HEK293 (cell line): ENCODE results near the gene ISG15.

Experiments used
- BCL11A ChIP-seq: fragments of 450-650 bp; formaldehyde crosslinking; IDR thresholded peaks from 2 replicates; pipeline ENCODE4 v1.5.1; 2016; ENCODE audit warnings: low read depth, missing biosample characterization, missing genetic modification characterization
- BCL6B ChIP-seq: fragments of 450-650 bp; formaldehyde crosslinking; IDR thresholded peaks from 2 replicates; pipeline ENCODE4 v1.5.1; 2017; ENCODE audit warnings: missing biosample characterization, missing genetic modification characterization
- CTCF ChIP-seq: fragments of 450-650 bp; formaldehyde crosslinking; IDR thresholded peaks from 2 replicates; pipeline ENCODE4 v1.5.1; 2016; ENCODE audit warnings: missing biosample characterization, missing genetic modification characterization
- GLI2 ChIP-seq: fragments of 450-650 bp; formaldehyde crosslinking; IDR thresholded peaks from 2 replicates; pipeline ENCODE4; 2017; ENCODE audit warnings: missing biosample characterization, missing genetic modification characterization, low read depth, borderline replicate concordance
- GLI4 ChIP-seq: fragments of 450-650 bp; formaldehyde crosslinking; IDR thresholded peaks from 2 replicates; pipeline ENCODE4 v1.5.1; 2016; ENCODE audit warnings: missing biosample characterization, missing genetic modification characterization
- KLF7 ChIP-seq: fragments of 450-650 bp; formaldehyde crosslinking; IDR thresholded peaks from 2 replicates; pipeline ENCODE4 v1.5.1; 2016; ENCODE audit warnings: missing biosample characterization, missing genetic modification characterization, borderline replicate concordance
- MYNN ChIP-seq: fragments of 450-650 bp; formaldehyde crosslinking; IDR thresholded peaks from 2 replicates; pipeline ENCODE4 v1.5.1; 2016; ENCODE audit warnings: missing biosample characterization, missing genetic modification characterization, borderline replicate concordance
- OVOL3 ChIP-seq: fragments of 450-650 bp; formaldehyde crosslinking; IDR thresholded peaks from 2 replicates; pipeline ENCODE4 v1.5.1; 2016; ENCODE audit warnings: missing biosample characterization, missing genetic modification characterization
- PRDM6 ChIP-seq: fragments of 450-650 bp; formaldehyde crosslinking; IDR thresholded peaks from 2 replicates; pipeline ENCODE4 v1.5.1; 2017; ENCODE audit warnings: missing biosample characterization, missing genetic modification characterization
- ZBTB21 ChIP-seq: fragments of 450-650 bp; formaldehyde crosslinking; IDR thresholded peaks from 2 replicates; pipeline ENCODE4 v1.5.1; 2017; ENCODE audit warnings: missing biosample characterization, missing genetic modification characterization
- ZBTB48 ChIP-seq: fragments of 450-650 bp; formaldehyde crosslinking; IDR thresholded peaks from 2 replicates; pipeline ENCODE4 v1.5.1; 2016; ENCODE audit warnings: missing biosample characterization, missing genetic modification characterization
- ZIC2 ChIP-seq: fragments of 450-650 bp; formaldehyde crosslinking; IDR thresholded peaks from 2 replicates; pipeline ENCODE4 v1.5.1; 2016; ENCODE audit warnings: missing biosample characterization, missing genetic modification characterization
- ZNF112 ChIP-seq: fragments of 450-650 bp; formaldehyde crosslinking; IDR thresholded peaks from 2 replicates; pipeline ENCODE4 v1.5.0; 2017; ENCODE audit warnings: missing biosample characterization, missing genetic modification characterization
- ZNF114 ChIP-seq: fragments of 450-650 bp; formaldehyde crosslinking; IDR thresholded peaks from 2 replicates; pipeline ENCODE4 v1.5.0; 2017; ENCODE audit warnings: missing biosample characterization, missing genetic modification characterization
- ZNF140 ChIP-seq: fragments of 450-650 bp; formaldehyde crosslinking; IDR thresholded peaks from 2 replicates; pipeline ENCODE4 v1.5.1; 2016; ENCODE audit warnings: missing biosample characterization, missing genetic modification characterization
- ZNF155 ChIP-seq: fragments of 450-650 bp; formaldehyde crosslinking; IDR thresholded peaks from 2 replicates; pipeline ENCODE4 v1.5.1; 2016; ENCODE audit warnings: missing biosample characterization, missing genetic modification characterization
- ZNF157 ChIP-seq: fragments of 450-650 bp; formaldehyde crosslinking; IDR thresholded peaks from 2 replicates; pipeline ENCODE4 v1.5.1; 2016; ENCODE audit warnings: missing biosample characterization, missing genetic modification characterization
- ZNF221 ChIP-seq: fragments of 450-650 bp; formaldehyde crosslinking; IDR thresholded peaks from 2 replicates; pipeline ENCODE4 v1.5.1; 2017; ENCODE audit warnings: missing biosample characterization, missing genetic modification characterization, borderline replicate concordance
- ZNF350 ChIP-seq: fragments of 450-650 bp; formaldehyde crosslinking; IDR thresholded peaks from 2 replicates; pipeline ENCODE4 v1.5.0; 2017; ENCODE audit warnings: missing biosample characterization, mild to moderate bottlenecking, missing genetic modification characterization
- ZNF433 ChIP-seq: fragments of 450-650 bp; formaldehyde crosslinking; IDR thresholded peaks from 2 replicates; pipeline ENCODE4 v1.5.1; 2016; ENCODE audit warnings: missing biosample characterization, missing genetic modification characterization, low read depth
- ZNF530 ChIP-seq: fragments of 450-650 bp; formaldehyde crosslinking; IDR thresholded peaks from 2 replicates; pipeline ENCODE4 v1.5.1; 2016; ENCODE audit warnings: low read depth, missing biosample characterization, missing genetic modification characterization
- ZNF560 ChIP-seq: fragments of 450-650 bp; formaldehyde crosslinking; IDR thresholded peaks from 2 replicates; pipeline ENCODE4 v1.5.1; 2017; ENCODE audit warnings: missing biosample characterization, missing genetic modification characterization, borderline replicate concordance
- ZNF580 ChIP-seq: fragments of 450-650 bp; formaldehyde crosslinking; IDR thresholded peaks from 2 replicates; pipeline ENCODE4 v1.5.1; 2016; ENCODE audit warnings: missing biosample characterization, missing genetic modification characterization
- ZNF596 ChIP-seq: fragments of 450-650 bp; IDR thresholded peaks from 2 replicates; pipeline ENCODE4 v1.5.0; 2018; ENCODE audit warnings: missing biosample characterization, mild to moderate bottlenecking, missing genetic modification characterization, moderate library complexity
- ZNF623 ChIP-seq: fragments of 450-650 bp; formaldehyde crosslinking; IDR thresholded peaks from 2 replicates; pipeline ENCODE4 v1.5.1; 2016; ENCODE audit warnings: missing biosample characterization, missing genetic modification characterization
- ZNF624 ChIP-seq: fragments of 450-650 bp; formaldehyde crosslinking; IDR thresholded peaks from 2 replicates; pipeline ENCODE4 v1.5.1; 2017; ENCODE audit warnings: missing biosample characterization, missing genetic modification characterization
- ZNF626 ChIP-seq: fragments of 450-650 bp; sonication (Bioruptor Pico); formaldehyde crosslinking; IDR thresholded peaks from 2 replicates; pipeline ENCODE4 v1.5.1; 2018; ENCODE audit warnings: missing biosample characterization, missing genetic modification characterization, inconsistent platforms
- ZNF639 ChIP-seq: fragments of 450-650 bp; formaldehyde crosslinking; IDR thresholded peaks from 2 replicates; pipeline ENCODE4 v1.5.1; 2016; ENCODE audit warnings: missing biosample characterization, missing genetic modification characterization
- ZNF704 ChIP-seq: fragments of 450-650 bp; formaldehyde crosslinking; IDR thresholded peaks from 2 replicates; pipeline ENCODE4 v1.5.1; 2016; ENCODE audit warnings: missing biosample characterization, missing genetic modification characterization
- ZNF776 ChIP-seq: fragments of 450-650 bp; formaldehyde crosslinking; IDR thresholded peaks from 2 replicates; pipeline ENCODE4 v1.5.0; 2017; ENCODE audit warnings: missing biosample characterization, missing genetic modification characterization, borderline replicate concordance
- ZSCAN5A ChIP-seq: fragments of 450-650 bp; formaldehyde crosslinking; IDR thresholded peaks from 2 replicates; pipeline ENCODE4 v1.5.1; 2016; ENCODE audit warnings: missing biosample characterization, missing genetic modification characterization

Gene ISG15

GRCh38 chr1:997993-998744 lies 15.1 kb upstream of the ISG15 start (continued):
- TF ChIP-seq ZNF704 (tag by site-specific recombination) = no peak
- no peak for TF ChIP-seq ZNF112 (tag by site-specific recombination)
- TF ChIP-seq ZNF114 (tag by site-specific recombination) = no peak
- TF ChIP-seq ZNF221 (tag by site-specific recombination) = no peak
- no peak for TF ChIP-seq ZNF624 (tag by site-specific recombination)
- TF ChIP-seq BCL6B (tag by site-specific recombination) = no peak
- TF ChIP-seq CTCF (tag by site-specific recombination) = 0 out of 2 replicates have a peak, but pooled peaks have one; percentile 58
- TF ChIP-seq ZNF157 (tag by site-specific recombination) = no peak
- TF ChIP-seq ZNF350 = no peak
- no peak for TF ChIP-seq ZNF596 (tag by site-specific recombination)
- no peak for TF ChIP-seq ZNF560 (tag by site-specific recombination)
- TF ChIP-seq ZNF626 (tag by site-specific recombination) = no peak
- TF ChIP-seq ZSCAN5A (tag by site-specific recombination) = 0 out of 2 replicates have a peak, but pooled peaks have one; percentile 17
- TF ChIP-seq ZNF776 (tag by site-specific recombination) = no peak
- TF ChIP-seq ZNF155 (tag by site-specific recombination) = no peak
- peak; percentile 87; the same call in 1 of the 2 replicates for TF ChIP-seq BCL11A (tag by site-specific recombination)
- TF ChIP-seq ZBTB21 (tag by site-specific recombination) = no peak
- peak; percentile 71; the same call in 1 of the 2 replicates for TF ChIP-seq GLI4 (tag by site-specific recombination)
- TF ChIP-seq ZBTB48 (tag by site-specific recombination) = peak; percentile 63; the same call in 1 of the 2 replicates
- peak; percentile 11; the same call in 1 of the 2 replicates for TF ChIP-seq KLF7 (tag by site-specific recombination)
- TF ChIP-seq ZNF530 (tag by site-specific recombination) = no peak
- peak; percentile 95 for TF ChIP-seq ZIC2 (tag by site-specific recombination)
- peak; percentile 6; the same call in 1 of the 2 replicates for TF ChIP-seq OVOL3 (tag by site-specific recombination)
- TF ChIP-seq MYNN = no peak
- TF ChIP-seq ZNF623 (tag by site-specific recombination) = no peak
- TF ChIP-seq ZNF433 = no peak
- TF ChIP-seq PRDM6 (tag by site-specific recombination) = no peak
- TF ChIP-seq ZNF580 = no peak
- no peak; the same call in 1 of the 2 replicates for TF ChIP-seq ZNF639 (tag by site-specific recombination)
- TF ChIP-seq ZNF140 (tag by site-specific recombination) = no peak
- no peak for TF ChIP-seq GLI2 (tag by site-specific recombination)
